ENCODE measurements around the gene LRP1B. TPM values are rescaled to one million over a fixed set of nuclear protein-coding genes. Genes with fewer than 3 reads are reported as not detected.

Gene LRP1B
- polyA plus RNA-seq, 1 donor: 1.1 TPM

GRCh38 chr2:141133883-141134282 lies 996.9 kb downstream of the LRP1B start:
- DNase-seq: no peak

- DNase-seq: no peak
These were observed 1005.4 kb downstream of the LRP1B start for GRCh38 chr2:141125432-141125831.

GRCh38 chr2:141118836-141119235 lies 1012.0 kb downstream of the LRP1B start:
- no peak for DNase-seq

GRCh38 chr2:141113301-141113700 lies 1017.5 kb downstream of the LRP1B start:
- DNase-seq: no peak

GRCh38 chr2:141109633-141110032 lies 1021.2 kb downstream of the LRP1B start:
- no peak for DNase-seq

- DNase-seq: no peak
These were observed 1025.1 kb downstream of the LRP1B start for GRCh38 chr2:141105763-141106162.

GRCh38 chr2:141103216-141103615 lies 1027.6 kb downstream of the LRP1B start:
- no peak for DNase-seq

GRCh38 chr2:141079231-141079630 lies 1051.6 kb downstream of the LRP1B start:
- no peak for DNase-seq

GRCh38 chr2:141075753-141076152 lies 1055.1 kb downstream of the LRP1B start:
- no peak for DNase-seq

GRCh38 chr2:141068053-141068682 lies 1062.6 kb downstream of the LRP1B start:
- DNase-seq: no peak

GRCh38 chr2:141065042-141065441 lies 1065.8 kb downstream of the LRP1B start:
- no peak for DNase-seq

- DNase-seq: no peak
These were observed 1067.4 kb downstream of the LRP1B start for GRCh38 chr2:141063406-141063805.

- DNase-seq: no peak
These were observed 1068.4 kb downstream of the LRP1B start for GRCh38 chr2:141062443-141062842.

- DNase-seq: no peak
These were observed 1068.8 kb downstream of the LRP1B start for GRCh38 chr2:141062031-141062430.

- no peak for DNase-seq
These were observed 1072.3 kb downstream of the LRP1B start for GRCh38 chr2:141058556-141058955.

GRCh38 chr2:141055531-141055930 lies 1075.3 kb downstream of the LRP1B start:
- DNase-seq: no peak

GRCh38 chr2:141048951-141049350 lies 1081.9 kb downstream of the LRP1B start:
- DNase-seq: no peak

GRCh38 chr2:141041281-141041680 lies 1089.5 kb downstream of the LRP1B start:
- DNase-seq: no peak

- DNase-seq: no peak
These were observed 1092.5 kb downstream of the LRP1B start for GRCh38 chr2:141038341-141038740.

- no peak for DNase-seq
These were observed 1093.5 kb downstream of the LRP1B start for GRCh38 chr2:141037361-141037760.

- no peak for DNase-seq
These were observed 1094.9 kb downstream of the LRP1B start for GRCh38 chr2:141035846-141036420.

- DNase-seq: no peak
These were observed 1101.3 kb downstream of the LRP1B start for GRCh38 chr2:141029428-141030078.

- no peak for DNase-seq
These were observed 1103.6 kb downstream of the LRP1B start for GRCh38 chr2:141027221-141027620.

- DNase-seq: no peak
These were observed 1109.2 kb downstream of the LRP1B start for GRCh38 chr2:141021611-141022010.
